K562 (cell line): ENCODE measurements around the gene ERO1B. TPM values are rescaled to one million over a fixed set of nuclear protein-coding genes. Genes with fewer than 3 reads are reported as not detected.

ENCODE experiments used
- CBX8 ChIP-seq: fragments of 200-600 bp; sonication (generic); IDR thresholded peaks from 2 replicates; pipeline ENCODE4 v1.6.1; 2012; ENCODE audit warnings: borderline replicate concordance, mixed run types, low read depth, mild to moderate bottlenecking, moderate library complexity, mixed read lengths, low read length, control low read depth, inconsistent platforms; ENCODE audit not compliant: poor library complexity, severe bottlenecking; ENCODE audit errors: extremely low read depth
- CREM ChIP-seq: IDR thresholded peaks from 2 replicates; pipeline ENCODE4 v1.6.1; 2014; ENCODE audit warnings: antibody characterized with exemption, low read depth
- DMBX1 ChIP-seq: fragments of 250-450 bp; sonication (Bioruptor Pico); IDR thresholded peaks from 2 replicates; pipeline ENCODE4 v1.8.0; 2022; ENCODE audit warnings: inconsistent platforms, mild to moderate bottlenecking, moderate library complexity, borderline replicate concordance
- EP400 ChIP-seq: fragments of 450-650 bp; IDR thresholded peaks from 2 replicates; pipeline ENCODE4 v1.6.1; 2017; ENCODE audit warnings: antibody characterized with exemption, mild to moderate bottlenecking, moderate library complexity
- HDAC2 ChIP-seq: fragments of 450-650 bp; IDR thresholded peaks from 2 replicates; pipeline ENCODE4 v1.6.1; 2016; ENCODE audit warnings: mild to moderate bottlenecking
- MYNN ChIP-seq, 2 experiments: sonication (generic); formaldehyde crosslinking in 1 of 2; IDR thresholded peaks; 2 replicates each; pipeline versions ENCODE4 v1.5.0 to v1.6.1; 2016 to 2020; ENCODE audit warnings: antibody characterized with exemption in 1 of 2, missing genetic modification reagents in 1 of 2
- NFATC3 ChIP-seq: fragments of 450-650 bp; IDR thresholded peaks from 2 replicates; pipeline ENCODE4 v1.6.1; 2017; ENCODE audit warnings: mild to moderate bottlenecking
- POLR3A ChIP-seq: IDR thresholded peaks from 2 replicates; pipeline ENCODE4 v1.6.1; 2011; ENCODE audit warnings: borderline replicate concordance, mild to moderate bottlenecking, moderate library complexity; ENCODE audit not compliant: insufficient read length, insufficient read depth; ENCODE audit errors: extremely low read depth
- PRMT5 ChIP-seq: sonication (generic); formaldehyde crosslinking; IDR thresholded peaks from 2 replicates; pipeline ENCODE4 v1.5.0; 2020; ENCODE audit warnings: missing genetic modification reagents
- PRPF4 ChIP-seq: fragments of 200-400 bp; formaldehyde crosslinking; IDR thresholded peaks from one replicate; pipeline ENCODE4 v1.6.1; 2017; ENCODE audit warnings: low read length, low read depth, mild to moderate bottlenecking; ENCODE audit not compliant: insufficient read depth, poor library complexity, severe bottlenecking
- PTTG1 ChIP-seq: fragments of 450-650 bp; IDR thresholded peaks from 2 replicates; pipeline ENCODE4 v1.6.1; 2016; ENCODE audit warnings: low read depth, mild to moderate bottlenecking, missing genetic modification characterization, missing compliant biosample characterization
- PURB ChIP-seq: sonication (generic); formaldehyde crosslinking; IDR thresholded peaks from 2 replicates; pipeline ENCODE4 v1.9.0; 2021; ENCODE audit warnings: low read depth, mild to moderate bottlenecking, missing genetic modification reagents
- RFX5 ChIP-seq: IDR thresholded peaks from 2 replicates; pipeline ENCODE4 v1.6.1; 2011; ENCODE audit warnings: low read depth, mild to moderate bottlenecking, improper control_type of control experiment, low read length
- SMAD4 ChIP-seq: fragments of 250-450 bp; sonication (Bioruptor Pico); conservative IDR thresholded peaks from 2 replicates; pipeline ENCODE4 v1.8.0; 2021; ENCODE audit warnings: inconsistent platforms, mild to moderate bottlenecking, moderate library complexity
- TAF7 ChIP-seq: fragments of 450-650 bp; IDR thresholded peaks from 2 replicates; pipeline ENCODE4 v1.6.1; 2016; ENCODE audit warnings: missing genetic modification characterization, missing compliant biosample characterization
- TBL1XR1 ChIP-seq, 2 experiments: IDR thresholded peaks; 2 replicates each; pipeline ENCODE4 v1.6.1; 2012; ENCODE audit warnings: improper control_type of control experiment in 2 of 2, low read length in 2 of 2, mild to moderate bottlenecking in 1 of 2
- ZNF644 ChIP-seq: fragments of 200-800 bp; sonication (Bioruptor generic); IDR thresholded peaks from 2 replicates; pipeline ENCODE4 v1.6.1; 2016; ENCODE audit warnings: low read depth, missing genetic modification characterization, missing compliant biosample characterization
- ZNF79 ChIP-seq: fragments of 250-450 bp; sonication (Bioruptor Pico); IDR thresholded peaks from 2 replicates; pipeline ENCODE4 v1.4.0; 2020; ENCODE audit warnings: low read depth, mild to moderate bottlenecking, moderate library complexity
- polyA plus RNA-seq, 8 experiments: library from polyadenylated mRNA; depleted of rRNA in 4 of 8; stranded (reverse) in 5 of 8; unstranded in 3 of 8; fragments of >200 nt; fragmentation: Nextera tagmentation in 2 of 8; fragmentation: Illumina TruSeq in 1 of 8; extraction: Ambion mirVana in 2 of 8; extraction: Trizol in 1 of 8; gene quantifications; 2 replicates each; pipeline versions ENCODE4 v1.2.1 to v1.2.3, GENCODE V29; 2011 to 2014; ENCODE audit warnings: inconsistent platforms in 1 of 8, missing spikeins in 1 of 8
- total RNA-seq, 7 experiments: library from RNA; depleted of rRNA in 6 of 7; stranded (reverse); fragments of >200 nt in 6 of 7; fragmentation: Illumina TruSeq in 2 of 7; extraction: Trizol in 2 of 7; gene quantifications; 2 replicates each; pipeline versions ENCODE4 v1.2.1 to v1.2.3, GENCODE V29; 2011 to 2021; ENCODE audit warnings: low replicate concordance in 1 of 7
- TF ChIP-seq, protein P1 (sequence below): fragments of 450-650 bp; IDR thresholded peaks from 2 replicates; pipeline ENCODE4 v1.6.1; 2016; ENCODE audit warnings: low read depth, mild to moderate bottlenecking, moderate library complexity
- TF ChIP-seq, protein P2 (sequence below), 3 experiments: IDR thresholded peaks in 2 of 3; conservative IDR thresholded peaks in 1 of 3; 2 replicates each; pipeline ENCODE4 v1.5.1; 2011 to 2012; ENCODE audit warnings: low read length in 3 of 3, mild to moderate bottlenecking in 3 of 3, control low read depth in 2 of 3, improper control_type of control experiment in 1 of 3, inconsistent platforms in 1 of 3, low read depth in 1 of 3, mixed read lengths in 1 of 3, moderate library complexity in 1 of 3; ENCODE audit not compliant: insufficient read depth in 2 of 3
- TF ChIP-seq, protein P3 (sequence below): sonication (generic); formaldehyde crosslinking; IDR thresholded peaks from 2 replicates; pipeline ENCODE4 v1.8.1; 2023; ENCODE audit warnings: mild to moderate bottlenecking, missing genetic modification reagents
- TF ChIP-seq, protein P4 (sequence below): sonication (generic); formaldehyde crosslinking; IDR thresholded peaks from 2 replicates; pipeline ENCODE4 v1.8.0; 2022; ENCODE audit warnings: missing genetic modification reagents, mild to moderate bottlenecking, borderline replicate concordance

Gene ERO1B
- total and polyA plus RNA-seq, 9 of the 15 experiments (the other 6 are each of a cell fraction or from before 2014, with no cell fraction given): 0.59 to 6.4 (median 4.2) TPM

GRCh38 chr1:236315518-236315917 lies 33.8 kb upstream of the ERO1B start (continued):
- TF ChIP-seq, protein P1, sequence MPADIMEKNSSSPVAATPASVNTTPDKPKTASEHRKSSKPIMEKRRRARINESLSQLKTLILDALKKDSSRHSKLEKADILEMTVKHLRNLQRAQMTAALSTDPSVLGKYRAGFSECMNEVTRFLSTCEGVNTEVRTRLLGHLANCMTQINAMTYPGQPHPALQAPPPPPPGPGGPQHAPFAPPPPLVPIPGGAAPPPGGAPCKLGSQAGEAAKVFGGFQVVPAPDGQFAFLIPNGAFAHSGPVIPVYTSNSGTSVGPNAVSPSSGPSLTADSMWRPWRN: no peak
- no peak for TF ChIP-seq EP400
- TF ChIP-seq DMBX1: peak; percentile 89
- TF ChIP-seq SMAD4 (CRISPR knock-in tag): peak; percentile 78
- TF ChIP-seq RFX5: no peak
- TF ChIP-seq POLR3A: no peak
- TF ChIP-seq CBX8: no peak
- no peak for TF ChIP-seq PURB (CRISPR knock-in tag)
- TF ChIP-seq, protein P2, sequence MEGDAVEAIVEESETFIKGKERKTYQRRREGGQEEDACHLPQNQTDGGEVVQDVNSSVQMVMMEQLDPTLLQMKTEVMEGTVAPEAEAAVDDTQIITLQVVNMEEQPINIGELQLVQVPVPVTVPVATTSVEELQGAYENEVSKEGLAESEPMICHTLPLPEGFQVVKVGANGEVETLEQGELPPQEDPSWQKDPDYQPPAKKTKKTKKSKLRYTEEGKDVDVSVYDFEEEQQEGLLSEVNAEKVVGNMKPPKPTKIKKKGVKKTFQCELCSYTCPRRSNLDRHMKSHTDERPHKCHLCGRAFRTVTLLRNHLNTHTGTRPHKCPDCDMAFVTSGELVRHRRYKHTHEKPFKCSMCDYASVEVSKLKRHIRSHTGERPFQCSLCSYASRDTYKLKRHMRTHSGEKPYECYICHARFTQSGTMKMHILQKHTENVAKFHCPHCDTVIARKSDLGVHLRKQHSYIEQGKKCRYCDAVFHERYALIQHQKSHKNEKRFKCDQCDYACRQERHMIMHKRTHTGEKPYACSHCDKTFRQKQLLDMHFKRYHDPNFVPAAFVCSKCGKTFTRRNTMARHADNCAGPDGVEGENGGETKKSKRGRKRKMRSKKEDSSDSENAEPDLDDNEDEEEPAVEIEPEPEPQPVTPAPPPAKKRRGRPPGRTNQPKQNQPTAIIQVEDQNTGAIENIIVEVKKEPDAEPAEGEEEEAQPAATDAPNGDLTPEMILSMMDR (IDR thresholded peaks at IDR 0.05 in 2 of 3, conservative IDR thresholded peaks at IDR 0.05 in 1 of 3; ENCODE audit: insufficient read depth in 2 of 3, low read depth in 1 of 3, low read length in 3 of 3): no peak
- no peak for TF ChIP-seq NFATC3
- no peak for TF ChIP-seq ZNF79 (CRISPR knock-in tag)
- no peak for TF ChIP-seq HDAC2
- no peak for TF ChIP-seq MYNN (IDR thresholded peaks at IDR 0.05)
- TF ChIP-seq MYNN (CRISPR knock-in tag; IDR thresholded peaks at IDR 0.05): no peak
- TF ChIP-seq ZNF644 (tag): peak; percentile 38; the same call in 1 of the 2 replicates
- no peak for TF ChIP-seq PRMT5
- TF ChIP-seq TBL1XR1 (IDR thresholded peaks at IDR 0.05; ENCODE audit: low read length in 2 of 2): no peak
- TF ChIP-seq PTTG1: peak; percentile 85
- TF ChIP-seq PRPF4: no peak
- TF ChIP-seq, protein P3, sequence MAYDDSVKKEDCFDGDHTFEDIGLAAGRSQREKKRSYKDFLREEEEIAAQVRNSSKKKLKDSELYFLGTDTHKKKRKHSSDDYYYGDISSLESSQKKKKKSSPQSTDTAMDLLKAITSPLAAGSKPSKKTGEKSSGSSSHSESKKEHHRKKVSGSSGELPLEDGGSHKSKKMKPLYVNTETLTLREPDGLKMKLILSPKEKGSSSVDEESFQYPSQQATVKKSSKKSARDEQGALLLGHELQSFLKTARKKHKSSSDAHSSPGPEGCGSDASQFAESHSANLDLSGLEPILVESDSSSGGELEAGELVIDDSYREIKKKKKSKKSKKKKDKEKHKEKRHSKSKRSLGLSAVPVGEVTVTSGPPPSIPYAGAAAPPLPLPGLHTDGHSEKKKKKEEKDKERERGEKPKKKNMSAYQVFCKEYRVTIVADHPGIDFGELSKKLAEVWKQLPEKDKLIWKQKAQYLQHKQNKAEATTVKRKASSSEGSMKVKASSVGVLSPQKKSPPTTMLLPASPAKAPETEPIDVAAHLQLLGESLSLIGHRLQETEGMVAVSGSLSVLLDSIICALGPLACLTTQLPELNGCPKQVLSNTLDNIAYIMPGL (CRISPR knock-in tag): no peak
- TF ChIP-seq, protein P4, sequence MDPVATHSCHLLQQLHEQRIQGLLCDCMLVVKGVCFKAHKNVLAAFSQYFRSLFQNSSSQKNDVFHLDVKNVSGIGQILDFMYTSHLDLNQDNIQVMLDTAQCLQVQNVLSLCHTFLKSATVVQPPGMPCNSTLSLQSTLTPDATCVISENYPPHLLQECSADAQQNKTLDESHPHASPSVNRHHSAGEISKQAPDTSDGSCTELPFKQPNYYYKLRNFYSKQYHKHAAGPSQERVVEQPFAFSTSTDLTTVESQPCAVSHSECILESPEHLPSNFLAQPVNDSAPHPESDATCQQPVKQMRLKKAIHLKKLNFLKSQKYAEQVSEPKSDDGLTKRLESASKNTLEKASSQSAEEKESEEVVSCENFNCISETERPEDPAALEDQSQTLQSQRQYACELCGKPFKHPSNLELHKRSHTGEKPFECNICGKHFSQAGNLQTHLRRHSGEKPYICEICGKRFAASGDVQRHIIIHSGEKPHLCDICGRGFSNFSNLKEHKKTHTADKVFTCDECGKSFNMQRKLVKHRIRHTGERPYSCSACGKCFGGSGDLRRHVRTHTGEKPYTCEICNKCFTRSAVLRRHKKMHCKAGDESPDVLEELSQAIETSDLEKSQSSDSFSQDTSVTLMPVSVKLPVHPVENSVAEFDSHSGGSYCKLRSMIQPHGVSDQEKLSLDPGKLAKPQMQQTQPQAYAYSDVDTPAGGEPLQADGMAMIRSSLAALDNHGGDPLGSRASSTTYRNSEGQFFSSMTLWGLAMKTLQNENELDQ (CRISPR knock-in tag): no peak
- TF ChIP-seq TAF7 (tag): no peak
- TF ChIP-seq CREM: no peak
